ENCODE measurements around the gene MARS1. TPM values are rescaled to one million over a fixed set of nuclear protein-coding genes. Genes with fewer than 3 reads are reported as not detected.
"Not testable (repeated sequence)": the region's sequence is repeated elsewhere in the genome, so short reads cannot be mapped to it uniquely, and the experiment has no call there.

Gene MARS1
- total and polyA plus RNA-seq, 5 donors from 2014 or later: 71.9 to 219 (median 83.2) TPM

- no peaks in the 10 kb centered on the region for H3K9me3 Mint-ChIP-seq
- Histone ChIP-seq H3K27ac (ENCODE audit: insufficient read depth, low read length, poor library complexity, severe bottlenecking) (no peak overlapping the region), H3K4me1 (ENCODE audit: control insufficient read depth, insufficient read depth, low read length, poor library complexity, severe bottlenecking) (no peaks in the 10 kb centered on the region), H3K27me3 (ENCODE audit: control insufficient read depth, insufficient read depth, low read length) (no peaks in the 10 kb centered on the region), H3K36me3 (ENCODE audit: control insufficient read depth, insufficient read depth, low read length) (peaks cover 59% of the 10 kb centered on the region), H3K9me3 (ENCODE audit: control insufficient read depth in 2 of 2, low read length in 2 of 2) (no peaks in the 10 kb centered on the region), H3K4me3 (ENCODE audit: low read depth, low read length) (no peak overlapping the region)
- peaks cover 0 to 14% (median 9%) of the 10 kb centered on the region in 4 donors for H3K4me1 Mint-ChIP-seq
- peak overlapping the region in 1 of 3 donors; percentile 27 for H3K27ac Mint-ChIP-seq
- H3K27me3 Mint-ChIP-seq: no peaks in the 10 kb centered on the region
- ATAC-seq (ENCODE audit: low read depth in 2 of 2) (no peak), DNase-seq (no peak)
- H3K36me3 Mint-ChIP-seq: peaks cover 56% of the 10 kb centered on the region
- no peak overlapping the region for H3K4me3 Mint-ChIP-seq
Measured at GRCh38 chr12:57500213-57500612, 12.3 kb downstream of the MARS1 start.

GRCh38 chr12:57502311-57502969 is 14.6 kb downstream of the MARS1 start:
- H3K27me3 Mint-ChIP-seq; DNase-seq; H3K4me1 Mint-ChIP-seq; H3K9me3 Mint-ChIP-seq; H3K27me3 ChIP-seq (ENCODE audit: control insufficient read depth, insufficient read depth, low read length); H3K4me3 Mint-ChIP-seq; H3K27ac ChIP-seq (ENCODE audit: insufficient read depth, low read length, poor library complexity, severe bottlenecking); H3K4me1 ChIP-seq (ENCODE audit: control insufficient read depth, insufficient read depth, low read length, poor library complexity, severe bottlenecking); H3K9me3 ChIP-seq (ENCODE audit: control insufficient read depth in 2 of 2, low read length in 2 of 2); ATAC-seq (ENCODE audit: low read depth in 2 of 2); H3K4me3 ChIP-seq (ENCODE audit: low read depth, low read length): not testable (repeated sequence)
- peaks cover 72% of the 10 kb centered on the region for H3K36me3 ChIP-seq (ENCODE audit: control insufficient read depth, insufficient read depth, low read length)
- Mint-ChIP-seq H3K27ac (peak overlapping the region in 2 of 3 donors; percentile 43 to 51), H3K36me3 (peaks cover 47% of the 10 kb centered on the region)

- peaks cover 62% of the 10 kb centered on the region for H3K36me3 ChIP-seq (ENCODE audit: control insufficient read depth, insufficient read depth, low read length)
- not testable (repeated sequence) for ATAC-seq (ENCODE audit: low read depth in 2 of 2); H3K27me3 Mint-ChIP-seq; H3K27me3 ChIP-seq (ENCODE audit: control insufficient read depth, insufficient read depth, low read length); H3K9me3 ChIP-seq (ENCODE audit: control insufficient read depth in 2 of 2, low read length in 2 of 2); H3K4me1 ChIP-seq (ENCODE audit: control insufficient read depth, insufficient read depth, low read length, poor library complexity, severe bottlenecking); H3K9me3 Mint-ChIP-seq; H3K27ac ChIP-seq (ENCODE audit: insufficient read depth, low read length, poor library complexity, severe bottlenecking); DNase-seq; H3K4me3 Mint-ChIP-seq; H3K4me1 Mint-ChIP-seq; H3K4me3 ChIP-seq (ENCODE audit: low read depth, low read length)
- Mint-ChIP-seq H3K27ac (peak overlapping the region in 1 of 3 donors; percentile 9), H3K36me3 (peaks cover 24% of the 10 kb centered on the region)
Measured at GRCh38 chr12:57506541-57506940, 18.7 kb downstream of the MARS1 start.

GRCh38 chr12:57507796-57508195 is 19.9 kb downstream of the MARS1 start:
- not testable (repeated sequence) for H3K27me3 ChIP-seq (ENCODE audit: control insufficient read depth, insufficient read depth, low read length); H3K4me1 ChIP-seq (ENCODE audit: control insufficient read depth, insufficient read depth, low read length, poor library complexity, severe bottlenecking); H3K4me3 Mint-ChIP-seq; H3K27ac ChIP-seq (ENCODE audit: insufficient read depth, low read length, poor library complexity, severe bottlenecking); H3K4me1 Mint-ChIP-seq; ATAC-seq (ENCODE audit: low read depth in 2 of 2); H3K9me3 Mint-ChIP-seq; DNase-seq; H3K27me3 Mint-ChIP-seq; H3K27ac Mint-ChIP-seq; H3K9me3 ChIP-seq (ENCODE audit: control insufficient read depth in 2 of 2, low read length in 2 of 2); H3K4me3 ChIP-seq (ENCODE audit: low read depth, low read length)
- peaks cover 64% of the 10 kb centered on the region for H3K36me3 ChIP-seq (ENCODE audit: control insufficient read depth, insufficient read depth, low read length)
- peaks cover 27% of the 10 kb centered on the region for H3K36me3 Mint-ChIP-seq

GRCh38 chr12:57511161-57511560 is 23.3 kb downstream of the MARS1 start:
- no peaks in the 10 kb centered on the region for H3K27me3 Mint-ChIP-seq
- H3K27me3 ChIP-seq (ENCODE audit: control insufficient read depth, insufficient read depth, low read length): no peaks in the 10 kb centered on the region
- H3K27ac Mint-ChIP-seq: peak overlapping the region in 1 of 3 donors; percentile 33
- no peaks in the 10 kb centered on the region for H3K4me1 ChIP-seq (ENCODE audit: control insufficient read depth, insufficient read depth, low read length, poor library complexity, severe bottlenecking)
- no peak overlapping the region for H3K4me3 ChIP-seq (ENCODE audit: low read depth, low read length)
- no peaks in the 10 kb centered on the region for H3K9me3 ChIP-seq (ENCODE audit: control insufficient read depth in 2 of 2, low read length in 2 of 2)
- H3K9me3 Mint-ChIP-seq: no peaks in the 10 kb centered on the region
- DNase-seq: no peak
- ATAC-seq (ENCODE audit: low read depth in 2 of 2): no peak
- peaks cover 0 to 4% (median 2%) of the 10 kb centered on the region in 4 donors for H3K4me1 Mint-ChIP-seq
- H3K27ac ChIP-seq (ENCODE audit: insufficient read depth, low read length, poor library complexity, severe bottlenecking): no peak overlapping the region
- H3K4me3 Mint-ChIP-seq: no peak overlapping the region
- peaks cover 34% of the 10 kb centered on the region for H3K36me3 Mint-ChIP-seq
- H3K36me3 ChIP-seq (ENCODE audit: control insufficient read depth, insufficient read depth, low read length): peaks cover 66% of the 10 kb centered on the region

- Histone ChIP-seq H3K27me3 (ENCODE audit: control insufficient read depth, insufficient read depth, low read length) (no peaks in the 10 kb centered on the region), H3K4me3 (ENCODE audit: low read depth, low read length) (no peak overlapping the region), H3K9me3 (ENCODE audit: control insufficient read depth in 2 of 2, low read length in 2 of 2) (no peaks in the 10 kb centered on the region), H3K4me1 (ENCODE audit: control insufficient read depth, insufficient read depth, low read length, poor library complexity, severe bottlenecking) (no peaks in the 10 kb centered on the region), H3K27ac (ENCODE audit: insufficient read depth, low read length, poor library complexity, severe bottlenecking) (no peak overlapping the region), H3K36me3 (ENCODE audit: control insufficient read depth, insufficient read depth, low read length) (peaks cover 67% of the 10 kb centered on the region)
- peak overlapping the region in 2 of 3 donors; percentile 33 to 55 for H3K27ac Mint-ChIP-seq
- ATAC-seq (ENCODE audit: low read depth in 2 of 2) (no peak), DNase-seq (no peak)
- H3K27me3 Mint-ChIP-seq: no peaks in the 10 kb centered on the region
- H3K4me1 Mint-ChIP-seq: peaks cover 0 to 6% (median 3%) of the 10 kb centered on the region in 4 donors
- H3K4me3 Mint-ChIP-seq: peak overlapping the region in 2 of 4 donors; percentile 14 to 74
- H3K9me3 Mint-ChIP-seq: no peaks in the 10 kb centered on the region
- H3K36me3 Mint-ChIP-seq: peaks cover 40% of the 10 kb centered on the region
Measured at GRCh38 chr12:57511588-57512325, 23.9 kb downstream of the MARS1 start.

- peak overlapping the region in 2 of 4 donors; percentile 44 to 74 for H3K4me3 Mint-ChIP-seq
- peaks cover 0 to 10% (median 7%) of the 10 kb centered on the region in 4 donors for H3K4me1 Mint-ChIP-seq
- Histone ChIP-seq H3K36me3 (ENCODE audit: control insufficient read depth, insufficient read depth, low read length) (peaks cover 76% of the 10 kb centered on the region), H3K27ac (ENCODE audit: insufficient read depth, low read length, poor library complexity, severe bottlenecking) (no peak overlapping the region), H3K4me3 (ENCODE audit: low read depth, low read length) (no peak overlapping the region), H3K27me3 (ENCODE audit: control insufficient read depth, insufficient read depth, low read length) (no peaks in the 10 kb centered on the region), H3K4me1 (ENCODE audit: control insufficient read depth, insufficient read depth, low read length, poor library complexity, severe bottlenecking) (no peaks in the 10 kb centered on the region), H3K9me3 (ENCODE audit: control insufficient read depth in 2 of 2, low read length in 2 of 2) (no peaks in the 10 kb centered on the region)
- H3K9me3 Mint-ChIP-seq: no peaks in the 10 kb centered on the region
- H3K27ac Mint-ChIP-seq: peak overlapping the region in 1 of 3 donors; percentile 33
- H3K27me3 Mint-ChIP-seq: no peaks in the 10 kb centered on the region
- DNase-seq (no peak), ATAC-seq (ENCODE audit: low read depth in 2 of 2) (no peak)
- H3K36me3 Mint-ChIP-seq: peaks cover 49% of the 10 kb centered on the region
Measured at GRCh38 chr12:57512665-57513064, 24.8 kb downstream of the MARS1 start.
